ENCODE results near the gene MYL3.
"Not testable (repeated sequence)": the region's sequence is repeated elsewhere in the genome, so short reads cannot be mapped to it uniquely, and the experiment has no call there.

The MYL3 gene

DNA sequence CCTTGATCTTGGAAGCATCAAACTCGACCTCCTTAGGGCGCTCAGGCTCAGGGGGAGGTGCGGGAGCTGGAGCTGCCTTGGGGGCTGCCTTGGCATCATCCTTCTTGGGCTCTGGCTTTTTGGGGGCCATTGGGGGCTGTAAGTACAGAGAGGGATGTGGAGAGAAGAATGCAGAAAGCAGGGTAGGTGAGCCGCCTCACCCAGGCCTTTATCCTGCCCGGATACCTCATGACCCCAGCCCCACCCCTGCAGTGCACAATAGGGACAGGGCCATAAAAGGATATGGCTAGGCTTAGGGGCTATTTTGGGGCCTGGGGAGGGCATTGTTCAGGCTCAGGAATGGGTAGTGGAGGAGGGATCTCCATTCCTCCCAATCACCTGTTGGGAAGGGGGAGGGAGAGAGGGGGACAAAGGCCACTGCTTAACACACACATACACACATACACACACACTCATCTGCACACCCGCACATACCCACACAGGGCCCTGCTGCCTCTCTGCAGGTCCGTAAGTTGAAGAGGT lies at the start of gene MYL3:
TSS of gene MYL3 (minus strand) at position 184 of the 522 bp plus-strand sequence. CDS start at position 130, 54 bp downstream.
- no peak for DNase-seq (ENCODE audit: low spot score)

GRCh38 chr3:46912986-46913385 lies 49.7 kb upstream of the MYL3 start:
- DNase-seq (ENCODE audit: low spot score) = no peak

- DNase-seq (ENCODE audit: low spot score) = not testable (repeated sequence)
These were observed 47.7 kb upstream of the MYL3 start for GRCh38 chr3:46910914-46911313.

- no peak for DNase-seq (ENCODE audit: low spot score)
These were observed 47.0 kb upstream of the MYL3 start for GRCh38 chr3:46910166-46910760.

DNA sequence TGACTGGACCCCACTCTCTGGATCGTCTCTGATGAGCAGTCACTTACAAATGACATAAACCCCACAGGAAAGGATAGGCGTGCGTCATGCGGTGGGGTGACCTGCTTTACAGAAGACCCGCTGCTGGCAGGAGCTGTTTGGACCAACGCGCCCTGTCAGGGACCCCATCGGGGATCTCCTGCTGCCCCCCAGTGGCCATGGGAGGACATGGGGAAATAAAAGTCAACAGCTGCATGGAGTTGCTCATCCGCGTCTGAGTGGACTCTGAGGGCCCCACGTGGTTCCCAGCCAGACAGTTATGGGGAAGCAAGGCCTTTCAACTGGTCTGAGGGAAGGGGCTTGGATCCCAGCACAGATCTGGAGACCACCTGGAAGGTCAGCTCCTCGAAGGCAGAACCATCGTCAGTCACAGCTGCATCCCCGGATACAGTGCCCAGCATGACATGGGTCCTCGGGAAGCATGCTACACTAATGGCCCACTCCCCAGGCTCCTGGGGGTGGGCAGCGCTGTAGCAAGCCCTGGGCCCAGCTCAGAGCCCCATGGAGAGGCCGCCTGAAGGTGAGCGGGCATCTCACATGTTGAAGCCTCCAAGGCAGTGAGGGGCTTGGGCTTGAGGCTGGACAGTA lies 46.4 kb upstream of the MYL3 start:
- peak; percentile 79 for DNase-seq (ENCODE audit: low spot score)

DNA sequence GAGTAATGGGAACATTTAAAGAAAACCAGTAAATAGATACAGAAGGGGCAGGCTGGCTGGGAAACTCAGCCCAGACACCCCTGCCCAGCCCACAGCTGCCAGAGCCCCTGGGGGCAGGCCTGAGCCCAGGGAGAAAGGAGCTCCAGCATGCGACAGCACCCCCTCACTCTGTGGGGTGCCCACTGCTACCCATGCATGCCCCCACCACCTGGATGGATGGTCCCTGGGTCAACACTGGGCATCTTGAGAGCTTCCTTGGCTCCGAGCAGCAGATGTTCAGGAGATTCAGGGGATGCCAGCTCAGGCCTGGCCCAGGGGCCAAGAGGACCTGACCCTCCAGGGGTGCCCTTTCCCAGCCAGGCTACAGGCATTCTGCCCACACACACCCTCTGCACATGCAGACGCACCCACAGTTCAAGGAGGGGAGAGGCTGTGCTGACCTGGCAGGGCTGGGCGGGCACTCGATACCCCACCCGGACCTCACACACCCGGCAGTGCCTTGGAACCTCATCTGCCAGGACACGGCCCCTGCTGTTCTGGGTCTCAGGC lies 45.8 kb upstream of the MYL3 start:
- DNase-seq (ENCODE audit: low spot score) = no peak

GRCh38 chr3:46908294-46908985 lies 45.2 kb upstream of the MYL3 start:
- DNase-seq (ENCODE audit: low spot score) = no peak

- DNase-seq (ENCODE audit: low spot score) = no peak
These were observed 44.7 kb upstream of the MYL3 start for GRCh38 chr3:46907960-46908293.

- DNase-seq (ENCODE audit: low spot score) = no peak
These were observed 44.0 kb upstream of the MYL3 start for GRCh38 chr3:46907271-46907670.

- DNase-seq (ENCODE audit: low spot score) = no peak
These were observed 43.3 kb upstream of the MYL3 start for GRCh38 chr3:46906471-46907058.

DNA sequence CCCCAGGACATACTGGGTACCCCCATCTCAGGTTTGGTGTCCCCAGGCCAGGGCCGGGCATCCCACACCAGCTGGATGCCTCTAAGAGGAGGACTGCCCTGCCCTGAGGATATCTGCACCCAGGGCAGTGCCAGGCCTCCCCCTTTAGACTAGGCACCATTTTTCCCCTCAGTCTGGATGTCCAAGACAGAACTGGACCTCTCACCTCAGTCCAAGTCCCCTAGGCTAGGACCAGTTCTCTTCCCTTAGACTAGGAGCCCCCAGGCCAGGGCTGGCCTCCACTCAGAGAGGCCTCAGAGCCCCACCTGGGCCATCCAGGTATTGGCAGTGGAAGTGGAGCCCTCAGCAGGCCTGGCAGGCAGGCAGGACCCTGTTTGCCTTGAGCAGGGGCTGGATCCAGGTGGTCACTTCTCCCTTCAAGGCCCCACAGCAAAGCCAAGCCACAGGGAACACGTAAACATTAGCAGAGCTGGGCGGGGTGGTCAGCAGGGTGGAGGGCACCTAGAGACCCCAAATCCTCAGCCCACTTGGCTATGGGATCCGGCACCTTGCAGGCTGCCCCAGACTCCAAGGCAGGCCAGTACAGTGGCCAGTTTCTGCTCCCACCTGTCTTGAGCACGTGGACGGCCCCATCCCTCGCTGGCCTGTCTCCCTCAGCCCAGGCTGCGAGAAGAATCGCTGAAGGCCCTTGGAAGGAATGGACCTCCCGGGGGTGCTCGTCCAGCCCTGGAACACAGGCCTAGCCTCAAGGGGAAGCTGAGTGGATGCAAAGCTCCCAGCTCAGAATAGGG lies 42.6 kb upstream of the MYL3 start:
- DNase-seq (ENCODE audit: low spot score) = no peak

DNA sequence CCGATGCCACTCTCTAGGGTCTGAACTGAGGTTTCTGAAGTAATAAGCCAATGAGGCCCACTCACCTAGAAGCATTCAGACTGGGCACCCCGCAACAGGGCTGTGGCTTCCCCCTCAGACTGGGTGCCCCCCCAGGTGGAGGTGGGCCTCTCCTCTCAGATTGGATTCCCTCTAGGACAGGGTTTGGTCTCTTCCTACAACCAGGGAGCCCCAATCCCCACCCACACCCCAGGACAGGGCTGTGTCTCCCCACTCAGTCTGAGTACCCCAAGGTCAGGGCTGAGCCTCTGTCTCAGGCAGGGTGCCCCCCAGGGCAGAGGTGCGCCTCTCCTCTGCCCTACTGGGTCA lies 41.9 kb upstream of the MYL3 start:
- DNase-seq (ENCODE audit: low spot score) = no peak

DNA sequence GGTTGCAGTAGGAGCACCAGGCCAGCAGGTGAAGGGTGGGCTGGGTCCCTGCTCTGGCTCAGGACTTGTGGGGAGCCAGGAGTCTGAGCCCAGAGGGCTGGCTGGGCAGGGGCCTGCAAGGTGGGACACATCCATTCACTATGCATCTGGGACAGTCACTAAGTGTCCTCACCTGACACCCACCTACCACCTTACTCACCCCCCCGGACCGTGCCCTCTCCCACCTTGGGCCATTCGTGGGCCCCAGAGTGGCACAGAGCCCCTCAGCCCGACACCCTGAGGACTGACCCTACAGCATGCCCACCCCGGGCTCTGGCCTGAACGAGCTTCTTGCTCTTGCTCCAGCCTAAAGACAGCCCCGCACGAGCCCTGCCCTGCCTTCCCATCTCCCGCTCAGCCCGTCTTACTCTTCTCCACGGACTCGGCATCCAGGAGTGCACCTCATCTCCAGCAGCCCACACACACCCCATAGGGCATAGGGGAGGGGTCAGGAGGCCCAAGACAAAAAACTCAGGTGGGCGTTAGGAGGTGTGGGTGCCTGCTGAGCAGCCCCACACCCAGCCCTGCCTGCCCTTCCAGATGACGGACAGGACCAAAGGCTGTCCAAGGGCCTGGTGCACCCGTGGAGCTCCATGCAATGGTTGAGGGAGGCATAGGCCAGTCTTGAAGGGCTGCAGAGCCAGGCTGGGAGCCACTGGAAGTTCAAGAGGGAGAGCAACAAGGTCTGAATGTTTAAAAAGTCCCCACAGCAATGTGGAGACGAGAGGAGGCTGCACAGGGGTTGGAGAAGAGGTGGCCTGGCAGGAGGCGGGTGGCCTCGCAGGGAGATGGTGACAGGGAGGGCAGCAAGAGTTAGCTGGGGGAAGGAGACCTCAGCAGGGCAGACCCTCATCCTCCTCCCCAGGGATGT lies 41.3 kb upstream of the MYL3 start:
- DNase-seq (ENCODE audit: low spot score) = no peak

DNA sequence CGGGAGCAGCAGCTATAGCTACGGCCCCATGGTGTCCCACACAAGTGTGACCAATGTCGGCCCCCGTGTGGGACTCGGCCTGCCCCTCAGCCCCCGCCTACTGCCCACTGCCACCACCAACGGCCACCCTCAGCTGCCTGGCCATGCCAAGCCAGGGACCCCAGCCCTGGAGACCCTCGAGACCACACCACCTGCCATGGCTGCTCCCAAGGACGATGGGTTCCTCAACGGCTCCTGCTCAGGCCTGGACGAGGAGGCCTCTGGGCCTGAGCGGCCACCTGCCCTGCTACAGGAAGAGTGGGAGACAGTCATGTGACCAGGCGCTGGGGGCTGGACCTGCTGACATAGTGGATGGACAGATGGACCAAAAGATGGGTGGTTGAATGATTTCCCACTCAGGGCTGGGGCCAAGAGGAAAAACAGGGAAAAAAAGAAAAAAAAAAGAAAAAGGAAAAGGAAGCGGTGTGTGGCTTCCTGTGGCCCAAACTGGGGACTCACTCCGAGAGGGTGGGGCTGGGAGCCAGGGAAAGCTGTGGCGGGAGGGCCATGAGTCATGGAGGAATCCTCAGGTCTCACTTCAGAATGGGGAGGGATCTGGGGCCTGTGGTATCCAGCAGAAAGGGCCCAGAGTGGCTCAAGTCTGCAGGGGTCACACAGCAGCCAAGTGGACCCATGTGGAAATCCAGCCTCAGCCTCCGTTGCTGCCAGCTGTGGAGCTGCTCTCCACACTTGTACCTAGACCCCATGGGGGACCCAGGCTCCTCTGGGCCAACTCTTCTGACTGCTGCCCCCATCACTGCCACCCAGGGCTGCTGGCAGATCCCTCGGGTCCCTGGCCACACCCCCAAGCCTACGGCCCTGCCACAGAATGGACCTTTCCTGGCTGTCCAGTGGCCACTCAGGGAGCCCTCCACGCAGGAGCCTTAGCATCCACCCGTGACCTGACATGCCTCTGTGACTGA lies 40.4 kb upstream of the MYL3 start:
- DNase-seq (ENCODE audit: low spot score) = peak; percentile 52

DNA sequence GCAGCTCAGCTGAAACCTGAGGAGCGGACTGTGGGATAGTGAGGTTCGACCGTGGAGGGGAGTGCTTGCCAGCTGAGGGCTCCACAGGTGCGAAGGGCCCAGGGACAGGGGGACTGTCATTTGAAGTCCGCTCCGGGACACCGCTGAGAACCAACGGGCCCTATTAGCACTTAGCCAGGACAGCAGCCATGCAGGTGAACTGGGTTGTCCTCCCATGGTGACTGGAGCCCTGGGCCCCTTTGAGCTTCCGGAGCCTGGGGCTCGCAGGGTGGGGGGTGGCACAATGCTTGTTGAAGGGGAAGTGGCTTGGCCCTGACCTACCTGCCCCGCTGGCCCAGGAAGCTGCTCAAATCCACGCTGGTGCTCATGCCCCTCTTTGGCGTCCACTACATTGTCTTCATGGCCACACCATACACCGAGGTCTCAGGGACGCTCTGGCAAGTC lies 39.0 kb upstream of the MYL3 start:
- DNase-seq (ENCODE audit: low spot score) = no peak

DNA sequence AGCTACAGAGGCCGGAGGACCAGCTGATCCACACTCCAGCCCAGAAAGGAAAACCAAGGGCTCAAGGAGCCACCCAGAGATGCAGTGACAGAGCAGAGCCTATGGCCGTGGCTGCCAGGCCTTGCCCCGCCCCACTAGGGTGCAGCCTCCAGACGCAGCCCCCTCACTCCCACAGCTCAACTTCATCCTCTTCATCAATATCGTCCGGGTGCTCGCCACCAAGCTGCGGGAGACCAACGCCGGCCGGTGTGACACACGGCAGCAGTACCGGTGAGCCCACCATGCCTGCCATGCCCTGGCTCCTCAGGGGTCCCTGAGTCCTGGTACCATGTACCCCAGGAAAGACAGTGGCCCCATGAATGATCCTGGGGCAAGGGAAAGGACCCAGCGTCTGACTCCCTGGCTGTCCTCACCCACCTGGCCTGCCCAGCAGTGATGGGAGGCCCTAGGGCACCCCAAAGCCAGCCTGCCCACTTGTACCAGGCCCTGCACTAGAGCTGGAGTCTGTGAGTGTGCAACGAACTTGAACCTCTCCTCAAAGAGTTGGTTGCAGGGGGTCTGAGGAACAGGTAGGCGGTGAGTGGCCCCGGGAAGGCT lies 38.4 kb upstream of the MYL3 start:
- no peak for DNase-seq (ENCODE audit: low spot score)

- DNase-seq (ENCODE audit: low spot score) = no peak
These were observed 37.8 kb upstream of the MYL3 start for GRCh38 chr3:46901061-46901460.

DNA sequence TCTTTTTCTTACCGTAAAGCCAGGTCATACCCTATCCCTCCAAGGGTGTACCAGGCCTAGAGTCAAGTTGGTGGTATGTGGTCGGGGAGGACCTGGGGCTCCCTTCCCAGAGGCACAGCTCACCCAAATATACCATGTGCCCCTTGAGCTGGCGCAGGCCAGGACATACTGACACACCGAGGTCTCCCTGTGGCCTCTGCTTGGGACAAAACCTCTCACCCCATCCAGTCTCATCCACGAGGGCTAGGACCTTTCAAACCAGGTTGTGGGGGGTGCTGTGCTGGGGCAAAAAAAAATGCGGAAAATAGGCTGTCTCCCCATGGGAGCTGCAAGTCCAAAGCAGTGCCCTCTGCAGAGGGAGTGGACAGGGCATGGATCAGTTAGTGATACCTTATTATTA lies 37.1 kb upstream of the MYL3 start:
- no peak for DNase-seq (ENCODE audit: low spot score)

DNA sequence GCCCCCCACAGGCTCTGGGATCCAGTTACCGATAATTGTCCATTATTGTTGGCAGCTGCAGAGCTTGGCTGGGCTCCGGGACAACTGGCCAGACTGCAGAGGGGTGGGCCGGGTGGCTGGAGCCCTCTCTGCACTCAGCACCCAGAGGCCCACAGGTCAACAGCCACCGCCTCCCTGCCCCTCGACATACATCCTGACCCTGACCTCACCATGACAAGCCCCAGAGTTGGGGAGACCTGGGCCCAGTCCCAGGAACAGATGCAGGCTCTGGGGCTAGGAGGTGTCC lies 36.7 kb upstream of the MYL3 start:
- no peak for DNase-seq (ENCODE audit: low spot score)
